Activated T-cell treated with anti-CD3 and anti-CD28 coated beads, Interleukin-2, amount 50 U/mL, for 72 hours (primary cell): ENCODE data around the gene RBBP4. TPM values are rescaled to one million over a fixed set of nuclear protein-coding genes. Genes with fewer than 3 reads are reported as not detected.
"Not testable (repeated sequence)": the region's sequence is repeated elsewhere in the genome, so short reads cannot be mapped to it uniquely, and the experiment has no call there.

ENCODE experiments used
- ATAC-seq, 2 donors: fragments of 150-1000 bp; cut with Tn5 transposase; replicated peaks in 1 of 2; 2 replicates each; pipeline ENCODE4 v1.10.0; 2021; ENCODE audit warnings: moderate library complexity in 2 of 2, mild to moderate bottlenecking in 1 of 2
- DNase-seq, 2 donors: peaks; one replicate each; pipeline ENCODE4 v3.0.0; 2021 to 2022; ENCODE audit warnings: mixed read lengths in 1 of 2
- H3K27ac Mint-ChIP-seq: one replicate; pipeline ENCODE4 v1.8.0; 2022; ENCODE audit warnings: mild to moderate bottlenecking, moderate library complexity, mixed read lengths
- H3K27me3 Mint-ChIP-seq: one replicate; pipeline ENCODE4 v1.8.0; 2022; ENCODE audit warnings: low read depth, mixed read lengths
- H3K36me3 Mint-ChIP-seq, 2 donors: one replicate each; pipeline ENCODE4 v1.8.0; 2022; ENCODE audit warnings: mixed read lengths in 2 of 2, mild to moderate bottlenecking in 1 of 2; ENCODE audit not compliant: insufficient read depth in 2 of 2
- H3K4me1 Mint-ChIP-seq: one replicate; pipeline ENCODE4 v1.8.0; 2022; ENCODE audit warnings: low read depth, mixed read lengths
- H3K4me3 Mint-ChIP-seq, 2 donors: one replicate each; pipeline ENCODE4 v1.8.0; 2022; ENCODE audit warnings: mild to moderate bottlenecking in 2 of 2, mixed read lengths in 2 of 2, moderate library complexity in 2 of 2
- H3K9me3 Mint-ChIP-seq, 2 donors: one replicate each; pipeline ENCODE4 v1.8.0; 2022; ENCODE audit warnings: mixed read lengths in 2 of 2
- total RNA-seq, 2 donors: library from RNA; stranded (reverse); gene quantifications; one replicate each; pipeline ENCODE4 v1.2.3, GENCODE V29; 2022

The RBBP4 gene
- total RNA-seq, 2 donors from 2014 or later, result 252 to 274 TPM

GRCh38 chr1:32651461-32652073, 559 bp downstream of the RBBP4 start:
- no peaks in the 10 kb centered on the region for H3K9me3 Mint-ChIP-seq
- H3K4me3 Mint-ChIP-seq, result peak overlapping the region; percentile 95 to 96
- DNase-seq, result no peak
- peaks cover 19 to 41% of the 10 kb centered on the region in 2 donors for H3K36me3 Mint-ChIP-seq
- H3K27ac Mint-ChIP-seq, result peak overlapping the region; percentile 100
- ATAC-seq, result peak in 1 of 2 donors; percentile 0
- H3K4me1 Mint-ChIP-seq, result peaks cover 63% of the 10 kb centered on the region
- H3K27me3 Mint-ChIP-seq, result no peaks in the 10 kb centered on the region

- Mint-ChIP-seq H3K4me1 (peaks cover 66% of the 10 kb centered on the region), H3K36me3 (peaks cover 22 to 48% of the 10 kb centered on the region in 2 donors), H3K27me3 (no peaks in the 10 kb centered on the region), H3K9me3 (no peaks in the 10 kb centered on the region), H3K27ac (peak overlapping the region; percentile 100), H3K4me3 (peak overlapping the region; percentile 95 to 96)
- ATAC-seq (no peak), DNase-seq (no peak)
These were observed 1.4 kb downstream of the RBBP4 start for GRCh38 chr1:32652244-32652962.

- Mint-ChIP-seq H3K9me3 (no peaks in the 10 kb centered on the region), H3K36me3 (peaks cover 20 to 64% of the 10 kb centered on the region in 2 donors), H3K27me3 (no peaks in the 10 kb centered on the region), H3K27ac (no peak overlapping the region), H3K4me3 (no peak overlapping the region), H3K4me1 (peaks cover 42% of the 10 kb centered on the region)
- DNase-seq, result no peak
- no peak for ATAC-seq
These were observed 8.6 kb downstream of the RBBP4 start for GRCh38 chr1:32659581-32659980.

- Mint-ChIP-seq H3K4me1 (no peaks in the 10 kb centered on the region), H3K4me3 (no peak overlapping the region), H3K27ac (no peak overlapping the region), H3K36me3 (peaks cover 6 to 37% of the 10 kb centered on the region in 2 donors), H3K27me3 (no peaks in the 10 kb centered on the region), H3K9me3 (no peaks in the 10 kb centered on the region)
- DNase-seq (no peak), ATAC-seq (no peak)
These were observed 14.9 kb downstream of the RBBP4 start for GRCh38 chr1:32665915-32666314.

GRCh38 chr1:32666901-32667566, 16.0 kb downstream of the RBBP4 start:
- Mint-ChIP-seq H3K4me3 (no peak overlapping the region), H3K36me3 (peaks cover 7 to 36% of the 10 kb centered on the region in 2 donors), H3K27ac (peak overlapping the region; percentile 76), H3K9me3 (no peaks in the 10 kb centered on the region), H3K27me3 (no peaks in the 10 kb centered on the region), H3K4me1 (no peaks in the 10 kb centered on the region)
- no peak for ATAC-seq
- no peak for DNase-seq

- not testable (repeated sequence) for H3K27ac Mint-ChIP-seq, H3K27me3 Mint-ChIP-seq, H3K4me1 Mint-ChIP-seq, DNase-seq, ATAC-seq, H3K4me3 Mint-ChIP-seq, H3K9me3 Mint-ChIP-seq
- peaks cover 9 to 47% of the 10 kb centered on the region in 2 donors for H3K36me3 Mint-ChIP-seq
These were observed 17.7 kb downstream of the RBBP4 start for GRCh38 chr1:32668716-32669115.

- H3K27me3 Mint-ChIP-seq, result no peaks in the 10 kb centered on the region
- DNase-seq (no peak), ATAC-seq (no peak)
- H3K9me3 Mint-ChIP-seq, result no peaks in the 10 kb centered on the region
- no peak overlapping the region for H3K27ac Mint-ChIP-seq
- peaks cover 12 to 54% of the 10 kb centered on the region in 2 donors for H3K36me3 Mint-ChIP-seq
- no peak overlapping the region for H3K4me3 Mint-ChIP-seq
- peaks cover 7% of the 10 kb centered on the region for H3K4me1 Mint-ChIP-seq
These were observed 25.9 kb downstream of the RBBP4 start for GRCh38 chr1:32676945-32677344.

- DNase-seq, ATAC-seq, H3K27me3 Mint-ChIP-seq, H3K9me3 Mint-ChIP-seq, H3K27ac Mint-ChIP-seq, H3K4me3 Mint-ChIP-seq: not testable (repeated sequence)
- peaks cover 17% of the 10 kb centered on the region for H3K4me1 Mint-ChIP-seq
- H3K36me3 Mint-ChIP-seq, result peaks cover 9 to 39% of the 10 kb centered on the region in 2 donors
These were observed 29.0 kb downstream of the RBBP4 start for GRCh38 chr1:32679993-32680392.

- Mint-ChIP-seq H3K4me3 (no peak overlapping the region), H3K36me3 (peaks cover 9 to 39% of the 10 kb centered on the region in 2 donors), H3K27ac (peak overlapping the region; percentile 68), H3K27me3 (no peaks in the 10 kb centered on the region), H3K4me1 (peaks cover 17% of the 10 kb centered on the region), H3K9me3 (no peaks in the 10 kb centered on the region)
- ATAC-seq (no peak), DNase-seq (no peak)
These were observed 29.6 kb downstream of the RBBP4 start for GRCh38 chr1:32680642-32681041.

GRCh38 chr1:32681509-32681908, 30.5 kb downstream of the RBBP4 start:
- H3K4me3 Mint-ChIP-seq, result no peak overlapping the region
- no peak for ATAC-seq
- H3K27ac Mint-ChIP-seq, result no peak overlapping the region
- no peaks in the 10 kb centered on the region for H3K27me3 Mint-ChIP-seq
- no peaks in the 10 kb centered on the region for H3K9me3 Mint-ChIP-seq
- DNase-seq, result no peak
- peaks cover 17% of the 10 kb centered on the region for H3K4me1 Mint-ChIP-seq
- peaks cover 8 to 32% of the 10 kb centered on the region in 2 donors for H3K36me3 Mint-ChIP-seq

- Mint-ChIP-seq H3K27ac (no peak overlapping the region), H3K4me1 (peaks cover 17% of the 10 kb centered on the region), H3K36me3 (peaks cover 8 to 32% of the 10 kb centered on the region in 2 donors), H3K4me3 (no peak overlapping the region), H3K27me3 (no peaks in the 10 kb centered on the region), H3K9me3 (no peaks in the 10 kb centered on the region)
- ATAC-seq (no peak), DNase-seq (no peak)
These were observed 31.0 kb downstream of the RBBP4 start for GRCh38 chr1:32681999-32682398.

- Mint-ChIP-seq H3K27ac (no peak overlapping the region), H3K4me1 (peaks cover 17% of the 10 kb centered on the region), H3K36me3 (peaks cover 3 to 22% of the 10 kb centered on the region in 2 donors), H3K4me3 (no peak overlapping the region), H3K27me3 (no peaks in the 10 kb centered on the region), H3K9me3 (no peaks in the 10 kb centered on the region)
- DNase-seq, result no peak
- no peak for ATAC-seq
These were observed 32.4 kb downstream of the RBBP4 start for GRCh38 chr1:32683397-32683796.

GRCh38 chr1:32684167-32684811, 33.3 kb downstream of the RBBP4 start:
- H3K36me3 Mint-ChIP-seq, result peaks cover 3 to 22% of the 10 kb centered on the region in 2 donors
- DNase-seq, result no peak
- no peak for ATAC-seq
- no peaks in the 10 kb centered on the region for H3K9me3 Mint-ChIP-seq
- H3K4me3 Mint-ChIP-seq, result peak overlapping the region in 1 of 2 donors; percentile 39
- H3K4me1 Mint-ChIP-seq, result peaks cover 17% of the 10 kb centered on the region
- no peaks in the 10 kb centered on the region for H3K27me3 Mint-ChIP-seq
- H3K27ac Mint-ChIP-seq, result peak overlapping the region; percentile 39
